H9 (cell line): ENCODE data around the gene COL23A1. TPM values are rescaled to one million over a fixed set of nuclear protein-coding genes. Genes with fewer than 3 reads are reported as not detected.

Experiments
- DNase-seq: peaks from one replicate; pipeline ENCODE4 v3.0.0-alpha.2; 2017
- H2AFZ ChIP-seq: one replicate; pipeline ENCODE4 v1.6.1; 2013; ENCODE audit warnings: mild to moderate bottlenecking, low read length, control low read depth, moderate library complexity
- H2AK5ac ChIP-seq: 2 replicates; pipeline ENCODE4 v1.6.1; 2013; ENCODE audit warnings: low read length, control low read depth, mixed read lengths; ENCODE audit not compliant: insufficient read length
- H2BK120ac ChIP-seq: one replicate; pipeline ENCODE4 v1.6.1; 2013; ENCODE audit warnings: low read depth, mild to moderate bottlenecking, low read length, control low read depth, inconsistent platforms; ENCODE audit not compliant: poor library complexity, severe bottlenecking
- H2BK12ac ChIP-seq: 2 replicates; pipeline ENCODE4 v1.6.1; 2013; ENCODE audit warnings: low read length, control low read depth, mixed read lengths, low read depth; ENCODE audit not compliant: insufficient read length
- H2BK15ac ChIP-seq: 2 replicates; pipeline ENCODE4 v1.6.1; 2013; ENCODE audit warnings: low read depth, low read length, control low read depth
- H2BK20ac ChIP-seq: one replicate; pipeline ENCODE4 v1.6.1; 2013; ENCODE audit warnings: low read depth, mild to moderate bottlenecking, low read length, control low read depth, inconsistent platforms; ENCODE audit not compliant: poor library complexity, severe bottlenecking
- H2BK5ac ChIP-seq: 2 replicates; pipeline ENCODE4 v1.6.1; 2013; ENCODE audit warnings: low read length, control low read depth, mixed read lengths; ENCODE audit not compliant: insufficient read length
- H3K14ac ChIP-seq: 2 replicates; pipeline ENCODE4 v1.6.1; 2013; ENCODE audit warnings: low read length, control low read depth; ENCODE audit not compliant: insufficient read depth
- H3K18ac ChIP-seq: 2 replicates; pipeline ENCODE4 v1.6.1; 2013; ENCODE audit warnings: low read depth, mild to moderate bottlenecking, mixed read lengths, low read length, control low read depth; ENCODE audit not compliant: insufficient read length
- H3K23ac ChIP-seq: 2 replicates; pipeline ENCODE4 v1.6.1; 2013; ENCODE audit warnings: low read length, control low read depth, mixed read lengths, low read depth; ENCODE audit not compliant: insufficient read length
- H3K23me2 ChIP-seq: 2 replicates; pipeline ENCODE4 v1.6.1; 2013; ENCODE audit warnings: low read depth, mild to moderate bottlenecking, mixed read lengths, low read length, control low read depth; ENCODE audit not compliant: insufficient read length, poor library complexity, severe bottlenecking
- H3K27ac ChIP-seq: 2 replicates; pipeline ENCODE4 v1.5.1; 2013; ENCODE audit warnings: low read length, control low read depth, mixed read lengths, low read depth; ENCODE audit not compliant: insufficient read length
- H3K27me3 ChIP-seq: 2 replicates; pipeline ENCODE4 v1.6.1; 2013; ENCODE audit warnings: low read length, control low read depth, inconsistent platforms; ENCODE audit not compliant: insufficient read depth
- H3K4ac ChIP-seq: 2 replicates; pipeline ENCODE4 v1.6.1; 2013; ENCODE audit warnings: low read depth, mild to moderate bottlenecking, control low read depth, inconsistent platforms, low read length, moderate library complexity
- H3K4me1 ChIP-seq: 2 replicates; pipeline ENCODE4 v1.6.1; 2013; ENCODE audit warnings: low read length, control low read depth, inconsistent platforms; ENCODE audit not compliant: insufficient read depth
- H3K4me2 ChIP-seq: 2 replicates; pipeline ENCODE4 v1.6.1; 2013; ENCODE audit warnings: low read length, control low read depth, mixed read lengths; ENCODE audit not compliant: insufficient read length, insufficient read depth
- H3K56ac ChIP-seq: 2 replicates; pipeline ENCODE4 v1.6.1; 2013; ENCODE audit warnings: low read depth, mild to moderate bottlenecking, mixed read lengths, low read length, control low read depth; ENCODE audit not compliant: insufficient read length
- H3K79me1 ChIP-seq: 2 replicates; pipeline ENCODE4 v1.6.1; 2013; ENCODE audit warnings: low read depth, mild to moderate bottlenecking, moderate library complexity, low read length, control low read depth, inconsistent platforms; ENCODE audit not compliant: insufficient read depth, poor library complexity, severe bottlenecking
- H3K79me2 ChIP-seq: 2 replicates; pipeline ENCODE4 v1.6.1; 2013; ENCODE audit warnings: low read length, control low read depth, inconsistent platforms; ENCODE audit not compliant: insufficient read depth
- H3K9ac ChIP-seq: 2 replicates; pipeline ENCODE4 v1.6.1; 2013; ENCODE audit warnings: low read length, control low read depth, mixed read lengths; ENCODE audit not compliant: insufficient read length; ENCODE audit errors: extremely low read depth
- H3K9me3 ChIP-seq: one replicate; pipeline ENCODE4 v1.6.1; 2013; ENCODE audit warnings: low read depth, low read length, inconsistent platforms; ENCODE audit not compliant: control insufficient read depth
- H3T11ph ChIP-seq: one replicate; pipeline ENCODE4 v1.6.1; 2013; ENCODE audit warnings: mild to moderate bottlenecking, low read length, control low read depth, inconsistent platforms
- H4K20me1 ChIP-seq: one replicate; pipeline ENCODE4 v1.6.1; 2013; ENCODE audit not compliant: control insufficient read depth, insufficient read length, insufficient read depth
- H4K5ac ChIP-seq: 2 replicates; pipeline ENCODE4 v1.6.1; 2013; ENCODE audit warnings: low read depth, mild to moderate bottlenecking, mixed read lengths, low read length, control low read depth; ENCODE audit not compliant: insufficient read length
- H4K8ac ChIP-seq: replicated peaks from 2 replicates; pipeline ENCODE4 v1.6.1; 2013; ENCODE audit warnings: low read length, control low read depth, mixed read lengths, low read depth; ENCODE audit not compliant: insufficient read length
- H4K91ac ChIP-seq: 2 replicates; pipeline ENCODE4 v1.6.1; 2013; ENCODE audit warnings: low read depth, mild to moderate bottlenecking, moderate library complexity, mixed read lengths, low read length, control low read depth; ENCODE audit not compliant: insufficient read length
- H3K27ac Mint-ChIP-seq, 3 experiments: 2 replicates in 2 of 3; 3 replicates in 1 of 3; pipeline ENCODE4 v1.8.0; 2020 to 2021; ENCODE audit warnings: mixed read lengths in 3 of 3, mild to moderate bottlenecking in 1 of 3, moderate library complexity in 1 of 3
- H3K27me3 Mint-ChIP-seq: 2 replicates; pipeline ENCODE4 v1.8.0; 2021; ENCODE audit warnings: low read depth, mild to moderate bottlenecking, moderate library complexity, mixed read lengths
- H3K36me3 Mint-ChIP-seq, 3 experiments: 2 replicates in 2 of 3; 3 replicates in 1 of 3; pipeline ENCODE4 v1.8.0; 2020 to 2021; ENCODE audit warnings: low read depth in 3 of 3, mixed read lengths in 3 of 3; ENCODE audit not compliant: insufficient read depth in 1 of 3
- H3K4me1 Mint-ChIP-seq, 2 experiments: 2 replicates each; pipeline ENCODE4 v1.8.0; 2020; ENCODE audit warnings: mixed read lengths in 2 of 2
- H3K4me3 Mint-ChIP-seq, 2 experiments: 2 replicates in 1 of 2; 3 replicates in 1 of 2; pipeline ENCODE4 v1.8.0; 2020 to 2021; ENCODE audit warnings: mild to moderate bottlenecking in 2 of 2, mixed read lengths in 2 of 2, moderate library complexity in 1 of 2
- H3K9me3 Mint-ChIP-seq, 2 experiments: 2 replicates in 1 of 2; 3 replicates in 1 of 2; pipeline ENCODE4 v1.8.0; 2020; ENCODE audit warnings: mild to moderate bottlenecking in 2 of 2, mixed read lengths in 2 of 2, moderate library complexity in 1 of 2
- WGBS: extraction: QIAGEN DNeasy Blood & Tissue Kit; methylation state at CpG from one replicate; pipeline ENCODE4 v1.1.7; 2013; ENCODE audit warnings: missing lambda C conversion rate, low lambda C conversion rate, mixed read lengths; ENCODE audit not compliant: insufficient read length; ENCODE audit errors: extremely low coverage; 5-methylcytosine and 5-hydroxymethylcytosine counted together
- total RNA-seq: library from RNA; stranded (reverse); gene quantifications from 2 replicates; pipeline ENCODE4 v1.2.1, GENCODE V29; 2021
- TF ChIP-seq, protein P1 (sequence below): fragments of 200-600 bp; sonication (generic); conservative IDR thresholded peaks from 3 replicates; pipeline ENCODE4 v1.8.0; 2021; ENCODE audit warnings: antibody characterized with exemption, mild to moderate bottlenecking

The COL23A1 gene
- total RNA-seq, 1 experiment from 2014 or later = 2.6 TPM

DNA sequence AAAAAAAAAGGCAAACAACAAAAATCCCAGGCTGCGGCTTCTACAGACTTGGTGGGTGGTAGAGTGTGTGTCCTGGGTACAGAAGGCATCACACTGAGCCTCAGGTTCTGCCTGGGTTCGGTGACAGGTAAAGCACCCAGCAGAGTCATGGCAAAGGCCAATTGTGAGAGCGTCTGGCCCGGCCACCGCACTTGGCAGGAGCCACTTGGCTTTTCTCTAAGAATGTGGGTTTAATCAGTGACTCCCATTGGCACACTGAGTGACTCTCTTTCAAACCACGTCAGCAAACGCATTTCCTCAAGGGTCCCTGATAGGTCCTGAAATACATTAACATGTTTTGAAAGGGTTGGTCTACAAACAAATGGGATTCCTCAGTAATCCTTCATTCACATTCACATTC is 17.0 kb downstream of the COL23A1 start:
- H3K18ac ChIP-seq = no peak overlapping the region
- H2BK15ac ChIP-seq = no peak overlapping the region
- Mint-ChIP-seq H3K4me3 (no peak overlapping the region), H3K9me3 (peaks cover 14% of the 10 kb centered on the region in 2 experiments), H3K27ac (no peak overlapping the region), H3K36me3 (peaks cover 9 to 15% (median 12%) of the 10 kb centered on the region in 3 experiments), H3K4me1 (peaks cover 3 to 10% of the 10 kb centered on the region in 2 experiments; a peak in 3 of 4 replicates), H3K27me3 (peaks cover 43% of the 10 kb centered on the region)
- no peak overlapping the region for H3K23ac ChIP-seq
- DNase-seq = no peak
- H3K79me1 ChIP-seq = no peaks in the 10 kb centered on the region
- H4K91ac ChIP-seq = no peak overlapping the region
- H2AFZ ChIP-seq = no peak overlapping the region
- H3K56ac ChIP-seq = no peak overlapping the region
- H3K27ac ChIP-seq = no peak overlapping the region
- H3K23me2 ChIP-seq = peaks cover 7% of the 10 kb centered on the region
- H3K4ac ChIP-seq = no peak overlapping the region
- no peaks in the 10 kb centered on the region for H3K27me3 ChIP-seq
- no CpG with 5 or more reads among the region's 7 CpGs for WGBS
- H4K8ac ChIP-seq = no peak overlapping the region
- no peak overlapping the region for H3K4me2 ChIP-seq
- no peak overlapping the region for H2BK12ac ChIP-seq
- H2BK5ac ChIP-seq = no peak overlapping the region
- no peaks in the 10 kb centered on the region for H3K79me2 ChIP-seq
- no peak overlapping the region for H2BK120ac ChIP-seq
- no peaks in the 10 kb centered on the region for H3K4me1 ChIP-seq
- TF ChIP-seq, protein P1, sequence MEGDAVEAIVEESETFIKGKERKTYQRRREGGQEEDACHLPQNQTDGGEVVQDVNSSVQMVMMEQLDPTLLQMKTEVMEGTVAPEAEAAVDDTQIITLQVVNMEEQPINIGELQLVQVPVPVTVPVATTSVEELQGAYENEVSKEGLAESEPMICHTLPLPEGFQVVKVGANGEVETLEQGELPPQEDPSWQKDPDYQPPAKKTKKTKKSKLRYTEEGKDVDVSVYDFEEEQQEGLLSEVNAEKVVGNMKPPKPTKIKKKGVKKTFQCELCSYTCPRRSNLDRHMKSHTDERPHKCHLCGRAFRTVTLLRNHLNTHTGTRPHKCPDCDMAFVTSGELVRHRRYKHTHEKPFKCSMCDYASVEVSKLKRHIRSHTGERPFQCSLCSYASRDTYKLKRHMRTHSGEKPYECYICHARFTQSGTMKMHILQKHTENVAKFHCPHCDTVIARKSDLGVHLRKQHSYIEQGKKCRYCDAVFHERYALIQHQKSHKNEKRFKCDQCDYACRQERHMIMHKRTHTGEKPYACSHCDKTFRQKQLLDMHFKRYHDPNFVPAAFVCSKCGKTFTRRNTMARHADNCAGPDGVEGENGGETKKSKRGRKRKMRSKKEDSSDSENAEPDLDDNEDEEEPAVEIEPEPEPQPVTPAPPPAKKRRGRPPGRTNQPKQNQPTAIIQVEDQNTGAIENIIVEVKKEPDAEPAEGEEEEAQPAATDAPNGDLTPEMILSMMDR = no peak
- H3K14ac ChIP-seq = no peak overlapping the region
- H4K20me1 ChIP-seq = no peaks in the 10 kb centered on the region
- no peak overlapping the region for H3T11ph ChIP-seq
- no peak overlapping the region for H4K5ac ChIP-seq
- H2AK5ac ChIP-seq = no peak overlapping the region
- H2BK20ac ChIP-seq = no peak overlapping the region
- no peak overlapping the region for H3K9ac ChIP-seq
- H3K9me3 ChIP-seq = no peaks in the 10 kb centered on the region
